HG02943 (cell line): ENCODE measurements around the gene HSPA12A.

ENCODE experiments used
- ATAC-seq: cut with Tn5 transposase; IDR thresholded peaks from one replicate; pipeline ENCODE4 v1.9.1; 2021; ENCODE audit warnings: mild to moderate bottlenecking, low read depth, moderate library complexity; ENCODE audit not compliant: unreplicated experiment

HSPA12A gene

GRCh38 chr10:116636385-116636784, 106.0 kb downstream of the HSPA12A start:
- ATAC-seq = no peak

- no peak for ATAC-seq
Observed at GRCh38 chr10:116634126-116634975, 108.0 kb downstream of the HSPA12A start.

GRCh38 chr10:116633216-116633600, 109.2 kb downstream of the HSPA12A start:
- ATAC-seq = no peak

GRCh38 chr10:116632596-116633215, 109.7 kb downstream of the HSPA12A start:
- no peak for ATAC-seq

- no peak for ATAC-seq
Observed at GRCh38 chr10:116631871-116632295, 110.5 kb downstream of the HSPA12A start.

- ATAC-seq = no peak
Observed at GRCh38 chr10:116630020-116630419, 112.3 kb downstream of the HSPA12A start.

GRCh38 chr10:116629340-116629739, 113.0 kb downstream of the HSPA12A start:
- ATAC-seq = no peak

- ATAC-seq = no peak
Observed at GRCh38 chr10:116627386-116627933, 114.9 kb downstream of the HSPA12A start.

GRCh38 chr10:116626815-116627214, 115.6 kb downstream of the HSPA12A start:
- no peak for ATAC-seq

GRCh38 chr10:116625845-116626244, 116.5 kb downstream of the HSPA12A start:
- ATAC-seq = no peak

- ATAC-seq = no peak
Observed at GRCh38 chr10:116621934-116622655, 120.3 kb downstream of the HSPA12A start.

GRCh38 chr10:116621476-116621875, 120.9 kb downstream of the HSPA12A start:
- ATAC-seq = no peak
